SW 1271 (cell line): ENCODE data around the gene LACC1.
A peak's percentile ranks its signal among the peaks of the same experiment; 100 is the strongest.

Source experiments
- DNase-seq, 2 experiments: peaks; one replicate each; lab custom pipeline; 2025; lab: John Stamatoyannopoulos, UW

LACC1 gene

GRCh38 chr13:43884222-43884621 lies 4.5 kb downstream of the LACC1 start:
- no peak for DNase-seq

- peak in 1 of 2 experiments; percentile 9 for DNase-seq
These were observed 14.7 kb downstream of the LACC1 start for GRCh38 chr13:43894438-43894837.

- DNase-seq, result no peak
These were observed 16.2 kb downstream of the LACC1 start for GRCh38 chr13:43895940-43896339.

- peak in 1 of 2 experiments; percentile 75 for DNase-seq
These were observed 25.8 kb downstream of the LACC1 start for GRCh38 chr13:43905435-43906031.

GRCh38 chr13:43908156-43909126 lies 28.7 kb downstream of the LACC1 start:
- peak in 1 of 2 experiments; percentile 34 for DNase-seq

- no peak for DNase-seq
These were observed 31.2 kb downstream of the LACC1 start for GRCh38 chr13:43910856-43911255.

- DNase-seq, result no peak
These were observed 31.6 kb downstream of the LACC1 start for GRCh38 chr13:43911278-43911677.

GRCh38 chr13:43911871-43912270 lies 32.2 kb downstream of the LACC1 start:
- DNase-seq, result no peak

- DNase-seq, result no peak
These were observed 35.7 kb downstream of the LACC1 start for GRCh38 chr13:43915451-43915850.

GRCh38 chr13:43916828-43917227 lies 37.1 kb downstream of the LACC1 start:
- no peak for DNase-seq

- DNase-seq, result no peak
These were observed 38.9 kb downstream of the LACC1 start for GRCh38 chr13:43918636-43919035.

GRCh38 chr13:43920965-43921674 lies 41.4 kb downstream of the LACC1 start:
- DNase-seq, result no peak

GRCh38 chr13:43924549-43925245 lies 45.0 kb downstream of the LACC1 start:
- no peak for DNase-seq

- DNase-seq, result no peak
These were observed 50.2 kb downstream of the LACC1 start for GRCh38 chr13:43929947-43930346.

GRCh38 chr13:43933378-43933777 lies 53.7 kb downstream of the LACC1 start:
- no peak for DNase-seq

- no peak for DNase-seq
These were observed 54.6 kb downstream of the LACC1 start for GRCh38 chr13:43934273-43934672.

- DNase-seq, result no peak
These were observed 56.2 kb downstream of the LACC1 start for GRCh38 chr13:43935878-43936277.

- DNase-seq, result no peak
These were observed 56.9 kb downstream of the LACC1 start for GRCh38 chr13:43936647-43937046.

GRCh38 chr13:43937839-43938238 lies 58.1 kb downstream of the LACC1 start:
- no peak for DNase-seq

GRCh38 chr13:43938449-43938848 lies 58.7 kb downstream of the LACC1 start:
- DNase-seq, result no peak

- DNase-seq, result no peak
These were observed 59.4 kb downstream of the LACC1 start for GRCh38 chr13:43939086-43939485.

- DNase-seq, result no peak
These were observed 62.6 kb downstream of the LACC1 start for GRCh38 chr13:43942286-43942685.
